Measurements from ENCODE around the gene DCTN2.

- TF ChIP-seq POLR2A (IDR thresholded peaks at IDR 0.05; ENCODE audit: low read length): no peak
- TF ChIP-seq GATA1 (IDR thresholded peaks at IDR 0.05; ENCODE audit: low read depth, low read length): no peak
Observed at GRCh38 chr12:57500213-57500612, 46.8 kb downstream of the DCTN2 start.

Measured in erythroblast (primary cell).